ENCODE results near the gene AP2M1. TPM values are rescaled to one million over a fixed set of nuclear protein-coding genes. Genes with fewer than 3 reads are reported as not detected.

AP2M1 gene
- polyA plus RNA-seq, 1 donor from 2014 or later = 551 TPM

- H3K4me3 ChIP-seq (ENCODE audit: low read length) = no peak overlapping the region
- no peak overlapping the region for H3K27ac ChIP-seq (ENCODE audit: low read length)
- H3F3A ChIP-seq (ENCODE audit: insufficient read depth, low read length, poor library complexity, severe bottlenecking) = no peaks in the 10 kb centered on the region
- H4K20me1 ChIP-seq (ENCODE audit: insufficient read depth) = no peaks in the 10 kb centered on the region
- no peak overlapping the region for H3K4me2 ChIP-seq (ENCODE audit: low read length)
- H3K9me2 ChIP-seq (ENCODE audit: insufficient read depth, low read length) = no peaks in the 10 kb centered on the region
- H3K79me2 ChIP-seq (replicated peaks; ENCODE audit: insufficient read depth, low read length) = peaks cover 19% of the 10 kb centered on the region
- peaks cover 11% of the 10 kb centered on the region for H3K36me3 ChIP-seq (ENCODE audit: insufficient read depth, low read length)
- H3K9ac ChIP-seq (ENCODE audit: low read length) = no peak overlapping the region
- TF ChIP-seq RAD21 (conservative IDR thresholded peaks at IDR 0.05) (no peak), MXI1 (conservative IDR thresholded peaks at IDR 0.05; ENCODE audit: poor library complexity, severe bottlenecking) (no peak), EP300 (conservative IDR thresholded peaks at IDR 0.05; ENCODE audit: poor library complexity, severe bottlenecking) (no peak), EZH2 (IDR thresholded peaks at IDR 0.05; ENCODE audit: borderline replicate concordance, insufficient read depth, low read length, poor library complexity, severe bottlenecking) (no peak), CTCF (IDR thresholded peaks at IDR 0.05; ENCODE audit: poor library complexity, severe bottlenecking) (no peak), POLR2AphosphoS5 (IDR thresholded peaks at IDR 0.05) (no peak), TAF1 (IDR thresholded peaks at IDR 0.05; ENCODE audit: low read depth) (no peak), SMC3 (conservative IDR thresholded peaks at IDR 0.05; ENCODE audit: poor library complexity) (no peak)
- TF ChIP-seq, protein P1, sequence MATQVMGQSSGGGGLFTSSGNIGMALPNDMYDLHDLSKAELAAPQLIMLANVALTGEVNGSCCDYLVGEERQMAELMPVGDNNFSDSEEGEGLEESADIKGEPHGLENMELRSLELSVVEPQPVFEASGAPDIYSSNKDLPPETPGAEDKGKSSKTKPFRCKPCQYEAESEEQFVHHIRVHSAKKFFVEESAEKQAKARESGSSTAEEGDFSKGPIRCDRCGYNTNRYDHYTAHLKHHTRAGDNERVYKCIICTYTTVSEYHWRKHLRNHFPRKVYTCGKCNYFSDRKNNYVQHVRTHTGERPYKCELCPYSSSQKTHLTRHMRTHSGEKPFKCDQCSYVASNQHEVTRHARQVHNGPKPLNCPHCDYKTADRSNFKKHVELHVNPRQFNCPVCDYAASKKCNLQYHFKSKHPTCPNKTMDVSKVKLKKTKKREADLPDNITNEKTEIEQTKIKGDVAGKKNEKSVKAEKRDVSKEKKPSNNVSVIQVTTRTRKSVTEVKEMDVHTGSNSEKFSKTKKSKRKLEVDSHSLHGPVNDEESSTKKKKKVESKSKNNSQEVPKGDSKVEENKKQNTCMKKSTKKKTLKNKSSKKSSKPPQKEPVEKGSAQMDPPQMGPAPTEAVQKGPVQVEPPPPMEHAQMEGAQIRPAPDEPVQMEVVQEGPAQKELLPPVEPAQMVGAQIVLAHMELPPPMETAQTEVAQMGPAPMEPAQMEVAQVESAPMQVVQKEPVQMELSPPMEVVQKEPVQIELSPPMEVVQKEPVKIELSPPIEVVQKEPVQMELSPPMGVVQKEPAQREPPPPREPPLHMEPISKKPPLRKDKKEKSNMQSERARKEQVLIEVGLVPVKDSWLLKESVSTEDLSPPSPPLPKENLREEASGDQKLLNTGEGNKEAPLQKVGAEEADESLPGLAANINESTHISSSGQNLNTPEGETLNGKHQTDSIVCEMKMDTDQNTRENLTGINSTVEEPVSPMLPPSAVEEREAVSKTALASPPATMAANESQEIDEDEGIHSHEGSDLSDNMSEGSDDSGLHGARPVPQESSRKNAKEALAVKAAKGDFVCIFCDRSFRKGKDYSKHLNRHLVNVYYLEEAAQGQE (IDR thresholded peaks at IDR 0.05; ENCODE audit: borderline replicate concordance) = no peak
- H3K27me3 ChIP-seq (ENCODE audit: insufficient read depth, low read depth, low read length) = no peaks in the 10 kb centered on the region
- H3K9me3 ChIP-seq (ENCODE audit: low read length) = no peaks in the 10 kb centered on the region
- H2AFZ ChIP-seq (ENCODE audit: low read depth, low read length) = no peak overlapping the region
Measured at GRCh38 chr3:184183679-184184078, 9.0 kb downstream of the AP2M1 start.

GRCh38 chr3:184184546-184185230 is 10.0 kb downstream of the AP2M1 start:
- Histone ChIP-seq H3K79me2 (replicated peaks; ENCODE audit: insufficient read depth, low read length) (peaks cover 20% of the 10 kb centered on the region), H3K9me2 (ENCODE audit: insufficient read depth, low read length) (no peaks in the 10 kb centered on the region), H4K20me1 (ENCODE audit: insufficient read depth) (no peaks in the 10 kb centered on the region), H3K27me3 (ENCODE audit: insufficient read depth, low read depth, low read length) (no peaks in the 10 kb centered on the region), H3K27ac (ENCODE audit: low read length) (no peak overlapping the region), H3K9me3 (ENCODE audit: low read length) (no peaks in the 10 kb centered on the region), H3K9ac (ENCODE audit: low read length) (peak overlapping the region; percentile 67), H3K4me3 (ENCODE audit: low read length) (peak overlapping the region; percentile 88), H3F3A (ENCODE audit: insufficient read depth, low read length, poor library complexity, severe bottlenecking) (no peaks in the 10 kb centered on the region), H3K4me2 (ENCODE audit: low read length) (peak overlapping the region; percentile 68), H2AFZ (ENCODE audit: low read depth, low read length) (no peak overlapping the region), H3K36me3 (ENCODE audit: insufficient read depth, low read length) (peaks cover 11% of the 10 kb centered on the region)
- TF ChIP-seq MXI1 (conservative IDR thresholded peaks at IDR 0.05; ENCODE audit: poor library complexity, severe bottlenecking) = no peak
- TF ChIP-seq EZH2 (IDR thresholded peaks at IDR 0.05; ENCODE audit: borderline replicate concordance, insufficient read depth, low read length, poor library complexity, severe bottlenecking) = no peak
- TF ChIP-seq CTCF (IDR thresholded peaks at IDR 0.05; ENCODE audit: poor library complexity, severe bottlenecking) = no peak
